HCT116 (cell line): Measurements from ENCODE around the gene LPAR1. TPM values are rescaled to one million over a fixed set of nuclear protein-coding genes. Genes with fewer than 3 reads are reported as not detected.
"Not testable (repeated sequence)": the region's sequence is repeated elsewhere in the genome, so short reads cannot be mapped to it uniquely, and the experiment has no call there.

Source experiments
- ATAC-seq: fragments of 200-7000 bp; cut with Tn5 transposase; 2 replicates; pipeline ENCODE4 v1.9.1; 2020; ENCODE audit warnings: mild to moderate bottlenecking, moderate library complexity
- BruUV-seq: library from RNA; stranded (reverse); fragments of 400-500 nt; replicated peaks from 2 replicates; lab custom pipeline; 2021; lab: Mats Ljungman, UMichigan
- CTCF ChIA-PET: fragments of 300-600 bp; sonication (Branson Sonifier 250); formaldehyde crosslinking; loops from one replicate; lab custom pipeline; 2021; ENCODE audit warnings: antibody characterized with exemption; lab: Charles Lee
- POLR2A ChIA-PET: fragments of 300-600, 350-600 bp; sonication (Branson Sonifier 250); formaldehyde crosslinking; loops from one replicate; lab custom pipeline; 2021; ENCODE audit warnings: antibody characterized with exemption; lab: Charles Lee
- RAD21 ChIA-PET, 2 experiments: fragments of 300-600 bp; sonication (Branson Sonifier 250); formaldehyde crosslinking; loops; one replicate each; lab custom pipeline; 2023; ENCODE audit warnings: low total read pairs in 2 of 2; ENCODE audit not compliant: uncharacterized antibody in 2 of 2, unreplicated experiment in 2 of 2, low non-redundant PET in 1 of 2; lab: Charles Lee
- DNase-seq: peaks from one replicate; pipeline ENCODE4 v3.0.0-alpha.2; 2010; ENCODE audit warnings: low read depth, low spot score
- H2AFZ ChIP-seq: fragments of 200-600 bp; shearing (Covaris generic), sonication (generic); 2 replicates; pipeline ENCODE4 v1.6.1; 2017; ENCODE audit warnings: low read depth, mixed run types, mixed read lengths, antibody characterized with exemption, low read length; ENCODE audit not compliant: poor library complexity, severe bottlenecking
- H3K27ac ChIP-seq: 2 replicates; pipeline ENCODE4 v1.5.1; 2012; ENCODE audit warnings: low read depth, low read length
- H3K27me3 ChIP-seq: fragments of 200-600 bp; sonication (generic); 2 replicates; pipeline ENCODE4 v1.6.1; 2016; ENCODE audit warnings: mixed run types, low read length, mixed read lengths; ENCODE audit not compliant: insufficient read depth
- H3K36me3 ChIP-seq, 2 experiments: fragments of 200-500 bp in 1 of 2; fragments of 200-600 bp in 1 of 2; sonication (Bioruptor generic) in 1 of 2; sonication (generic) in 1 of 2; 2 replicates each; pipeline versions ENCODE4 v1.5.1 to v1.6.1; 2014 to 2016; ENCODE audit warnings: low read length in 2 of 2, inconsistent platforms in 1 of 2, mixed read lengths in 1 of 2, mixed run types in 1 of 2; ENCODE audit not compliant: insufficient read depth in 2 of 2, control insufficient read depth in 1 of 2
- H3K4me1 ChIP-seq, 2 experiments: fragments of 200-600 bp in 1 of 2; sonication (generic) in 1 of 2; 2 replicates each; pipeline versions ENCODE4 v1.5.1 to v1.6.1; 2012 to 2017; ENCODE audit warnings: low read length in 2 of 2, inconsistent platforms in 1 of 2, mild to moderate bottlenecking in 1 of 2, mixed read lengths in 1 of 2, mixed run types in 1 of 2, moderate library complexity in 1 of 2; ENCODE audit not compliant: insufficient read depth in 2 of 2, control insufficient read depth in 1 of 2
- H3K4me2 ChIP-seq: fragments of 200-600 bp; sonication (generic); 2 replicates; pipeline ENCODE4 v1.6.1; 2017; ENCODE audit warnings: mixed run types, low read length, mixed read lengths
- H3K4me3 ChIP-seq, 2 experiments: fragments of 200-600 bp in 1 of 2; sonication (generic) in 1 of 2; replicated peaks in 1 of 2; 2 replicates each; pipeline ENCODE4 v1.5.1; 2011 to 2016; ENCODE audit warnings: low read length in 2 of 2, control low read depth in 1 of 2, low read depth in 1 of 2, mild to moderate bottlenecking in 1 of 2, mixed read lengths in 1 of 2, mixed run types in 1 of 2
- H3K79me2 ChIP-seq: fragments of 200-600 bp; sonication (generic); 2 replicates; pipeline ENCODE4 v1.6.1; 2017; ENCODE audit warnings: mild to moderate bottlenecking, mixed run types, low read length, moderate library complexity, mixed read lengths; ENCODE audit not compliant: insufficient read depth
- H3K9ac ChIP-seq: fragments of 200-600 bp; sonication (generic); 2 replicates; pipeline ENCODE4 v1.6.1; 2016; ENCODE audit warnings: low read length, mixed read lengths
- H3K9me2 ChIP-seq: fragments of 200-600 bp; sonication (generic), shearing (Covaris generic); 2 replicates; pipeline ENCODE4 v1.6.1; 2017; ENCODE audit warnings: mixed run types, mild to moderate bottlenecking, moderate library complexity; ENCODE audit not compliant: insufficient read depth
- H3K9me3 ChIP-seq, 2 experiments: fragments of 200-500 bp in 1 of 2; fragments of 200-600 bp in 1 of 2; sonication (Bioruptor generic) in 1 of 2; sonication (generic) in 1 of 2; 2 replicates each; pipeline ENCODE4 v1.6.1; 2014 to 2017; ENCODE audit warnings: low read length in 2 of 2, mixed read lengths in 2 of 2, inconsistent platforms in 1 of 2, low read depth in 1 of 2, mild to moderate bottlenecking in 1 of 2, mixed run types in 1 of 2, moderate library complexity in 1 of 2; ENCODE audit not compliant: control insufficient read depth in 1 of 2, insufficient read depth in 1 of 2
- H4K20me1 ChIP-seq: fragments of 200-600 bp; sonication (generic), shearing (Covaris generic); 2 replicates; pipeline ENCODE4 v1.6.1; 2017; ENCODE audit warnings: mixed run types, mild to moderate bottlenecking, moderate library complexity; ENCODE audit not compliant: insufficient read depth
- SRF ChIP-seq: IDR thresholded peaks from 2 replicates; pipeline ENCODE4 v1.6.1; 2012; ENCODE audit warnings: low read depth
- ZNF274 ChIP-seq: fragments of 200-500 bp; sonication (Bioruptor generic); IDR thresholded peaks from 2 replicates; pipeline ENCODE4 v1.6.1; 2014; ENCODE audit warnings: mild to moderate bottlenecking, low read depth, low read length, inconsistent platforms
- intact Hi-C: fragments of 100-400 bp; cut with micrococcal nuclease; formaldehyde crosslinking; loops from 2 replicates; pipeline ENCODE4 v1.10.0; 2022
- total RNA-seq: library from RNA; stranded (reverse); gene quantifications from one replicate; pipeline ENCODE4 v1.2.1, GENCODE V29; 2021; ENCODE audit not compliant: unreplicated experiment
- TF ChIP-seq, protein P1 (sequence below): IDR thresholded peaks from 2 replicates; pipeline ENCODE4 v1.6.1; 2012; ENCODE audit warnings: low read depth

Gene LPAR1
- total RNA-seq, 1 experiment from 2014 or later: 7.4 TPM

DNA sequence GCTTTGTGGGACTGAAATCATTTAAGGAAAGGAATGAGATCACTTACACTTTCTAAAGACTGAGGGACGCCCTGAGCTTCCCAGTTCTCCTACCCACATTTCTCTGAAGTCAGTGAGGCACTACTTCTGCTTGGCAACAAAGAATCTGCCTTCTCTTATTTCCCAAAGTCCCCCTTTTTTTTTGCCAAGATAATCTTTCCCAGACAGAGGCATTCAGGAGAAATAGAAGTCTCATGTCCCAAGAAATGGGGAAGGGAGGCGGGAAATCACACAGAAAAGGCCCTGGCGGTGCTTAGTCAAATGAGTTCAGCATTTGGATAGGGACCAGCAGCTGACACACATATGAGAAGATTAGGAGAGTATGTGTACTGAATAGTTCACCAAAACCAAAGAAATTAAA lies 210.0 kb downstream of the LPAR1 start:
- H3K4me2 ChIP-seq: no peak overlapping the region
- H3K9me3 ChIP-seq: no peaks in the 10 kb centered on the region
- H3K9me2 ChIP-seq: 0 out of 2 replicates have a peak, but pooled peaks cover 3% of the 10 kb centered on the region
- no peak overlapping the region for H3K27ac ChIP-seq
- no peak overlapping the region for H2AFZ ChIP-seq
- ChIA-PET CTCF (no interaction called here), RAD21 (no interaction called here), POLR2A (no interaction called here)
- H4K20me1 ChIP-seq: no peaks in the 10 kb centered on the region
- H3K79me2 ChIP-seq: no peaks in the 10 kb centered on the region
- intact Hi-C loops: no loop called here
- no peak overlapping the region for H3K9ac ChIP-seq
- no peak for DNase-seq
- ATAC-seq: no peak
- no peaks in the 10 kb centered on the region for H3K4me1 ChIP-seq
- no peaks in the 10 kb centered on the region for H3K36me3 ChIP-seq
- BruUV-seq: no TSS peak
- TF ChIP-seq ZNF274 (no peak), SRF (no peak)
- TF ChIP-seq, protein P1, sequence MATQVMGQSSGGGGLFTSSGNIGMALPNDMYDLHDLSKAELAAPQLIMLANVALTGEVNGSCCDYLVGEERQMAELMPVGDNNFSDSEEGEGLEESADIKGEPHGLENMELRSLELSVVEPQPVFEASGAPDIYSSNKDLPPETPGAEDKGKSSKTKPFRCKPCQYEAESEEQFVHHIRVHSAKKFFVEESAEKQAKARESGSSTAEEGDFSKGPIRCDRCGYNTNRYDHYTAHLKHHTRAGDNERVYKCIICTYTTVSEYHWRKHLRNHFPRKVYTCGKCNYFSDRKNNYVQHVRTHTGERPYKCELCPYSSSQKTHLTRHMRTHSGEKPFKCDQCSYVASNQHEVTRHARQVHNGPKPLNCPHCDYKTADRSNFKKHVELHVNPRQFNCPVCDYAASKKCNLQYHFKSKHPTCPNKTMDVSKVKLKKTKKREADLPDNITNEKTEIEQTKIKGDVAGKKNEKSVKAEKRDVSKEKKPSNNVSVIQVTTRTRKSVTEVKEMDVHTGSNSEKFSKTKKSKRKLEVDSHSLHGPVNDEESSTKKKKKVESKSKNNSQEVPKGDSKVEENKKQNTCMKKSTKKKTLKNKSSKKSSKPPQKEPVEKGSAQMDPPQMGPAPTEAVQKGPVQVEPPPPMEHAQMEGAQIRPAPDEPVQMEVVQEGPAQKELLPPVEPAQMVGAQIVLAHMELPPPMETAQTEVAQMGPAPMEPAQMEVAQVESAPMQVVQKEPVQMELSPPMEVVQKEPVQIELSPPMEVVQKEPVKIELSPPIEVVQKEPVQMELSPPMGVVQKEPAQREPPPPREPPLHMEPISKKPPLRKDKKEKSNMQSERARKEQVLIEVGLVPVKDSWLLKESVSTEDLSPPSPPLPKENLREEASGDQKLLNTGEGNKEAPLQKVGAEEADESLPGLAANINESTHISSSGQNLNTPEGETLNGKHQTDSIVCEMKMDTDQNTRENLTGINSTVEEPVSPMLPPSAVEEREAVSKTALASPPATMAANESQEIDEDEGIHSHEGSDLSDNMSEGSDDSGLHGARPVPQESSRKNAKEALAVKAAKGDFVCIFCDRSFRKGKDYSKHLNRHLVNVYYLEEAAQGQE: peak; percentile 27
- TF ChIP-seq, all 23 proteins: peak for 1
- no peaks in the 10 kb centered on the region for H3K27me3 ChIP-seq
- no peak overlapping the region for H3K4me3 ChIP-seq

DNA sequence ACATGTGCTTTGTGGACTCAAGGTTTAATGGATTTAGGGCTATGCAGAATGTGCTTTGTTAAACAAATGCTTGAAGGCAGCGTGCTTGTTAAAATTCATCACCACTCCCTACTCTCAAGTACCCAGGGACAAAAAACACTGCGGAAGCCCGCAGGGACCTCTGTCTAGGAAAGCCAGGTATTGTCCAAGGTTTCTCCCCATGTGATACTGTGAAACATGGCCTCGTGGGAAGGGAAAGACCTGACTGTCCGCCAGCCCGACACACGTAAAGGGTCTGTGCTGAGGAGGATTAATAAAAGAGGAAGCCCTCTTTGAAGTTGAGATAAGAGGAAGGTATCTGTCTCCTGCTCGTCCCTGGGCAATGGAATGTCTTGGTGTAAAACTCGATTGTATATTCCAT lies 211.9 kb downstream of the LPAR1 start:
- H3K9me3 ChIP-seq, ATAC-seq, CTCF ChIA-PET, H3K27ac ChIP-seq, POLR2A ChIA-PET, RAD21 ChIA-PET, DNase-seq, H3K9ac ChIP-seq, H3K4me2 ChIP-seq, H3K79me2 ChIP-seq, H2AFZ ChIP-seq, H3K4me3 ChIP-seq, H3K27me3 ChIP-seq, BruUV-seq, H3K36me3 ChIP-seq, H4K20me1 ChIP-seq, H3K4me1 ChIP-seq, H3K9me2 ChIP-seq, intact Hi-C loops: not testable (repeated sequence)
